ENCODE results near the gene CCL4.

DNA sequence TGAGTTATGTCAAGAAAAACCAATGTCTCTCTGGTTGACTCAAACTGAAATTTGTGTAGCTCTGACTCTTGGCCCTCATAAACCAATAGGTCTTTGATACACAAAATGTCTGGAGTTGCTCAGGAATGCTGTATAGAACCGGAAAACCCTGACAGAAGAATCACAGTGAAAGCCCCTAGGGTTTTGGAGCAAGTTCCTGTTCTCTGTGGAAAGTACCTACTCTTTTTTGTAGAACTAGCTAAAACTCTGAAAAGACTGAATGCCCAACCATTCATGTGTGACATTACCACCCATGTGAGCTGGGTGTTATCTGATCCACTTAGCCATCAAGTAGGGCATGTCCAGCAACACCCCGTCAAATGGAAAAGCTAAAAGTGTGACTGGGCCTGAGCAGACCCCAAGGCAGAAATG is 28.8 kb downstream of the CCL4 start:
- TF ChIP-seq, protein P1, sequence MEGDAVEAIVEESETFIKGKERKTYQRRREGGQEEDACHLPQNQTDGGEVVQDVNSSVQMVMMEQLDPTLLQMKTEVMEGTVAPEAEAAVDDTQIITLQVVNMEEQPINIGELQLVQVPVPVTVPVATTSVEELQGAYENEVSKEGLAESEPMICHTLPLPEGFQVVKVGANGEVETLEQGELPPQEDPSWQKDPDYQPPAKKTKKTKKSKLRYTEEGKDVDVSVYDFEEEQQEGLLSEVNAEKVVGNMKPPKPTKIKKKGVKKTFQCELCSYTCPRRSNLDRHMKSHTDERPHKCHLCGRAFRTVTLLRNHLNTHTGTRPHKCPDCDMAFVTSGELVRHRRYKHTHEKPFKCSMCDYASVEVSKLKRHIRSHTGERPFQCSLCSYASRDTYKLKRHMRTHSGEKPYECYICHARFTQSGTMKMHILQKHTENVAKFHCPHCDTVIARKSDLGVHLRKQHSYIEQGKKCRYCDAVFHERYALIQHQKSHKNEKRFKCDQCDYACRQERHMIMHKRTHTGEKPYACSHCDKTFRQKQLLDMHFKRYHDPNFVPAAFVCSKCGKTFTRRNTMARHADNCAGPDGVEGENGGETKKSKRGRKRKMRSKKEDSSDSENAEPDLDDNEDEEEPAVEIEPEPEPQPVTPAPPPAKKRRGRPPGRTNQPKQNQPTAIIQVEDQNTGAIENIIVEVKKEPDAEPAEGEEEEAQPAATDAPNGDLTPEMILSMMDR (conservative IDR thresholded peaks at IDR 0.05; ENCODE audit: low read length), result no peak
- TF ChIP-seq EZH2phosphoT487 (IDR thresholded peaks at IDR 0.05; ENCODE audit: borderline replicate concordance), result no peak
